Measurements from ENCODE around the gene CHCHD10.
A peak's percentile ranks its signal among the peaks of the same experiment; 100 is the strongest.

CHCHD10 gene

GRCh38 chr22:23763579-23763945, 4.2 kb downstream of the CHCHD10 start:
- H3K4me3 ChIP-seq (ENCODE audit: low read depth, low read length) = peak overlapping the region; percentile 20
- no peak for DNase-seq (ENCODE audit: low read depth)
- no peak for TF ChIP-seq CTCF (IDR thresholded peaks at IDR 0.05; ENCODE audit: low read depth, low read length, missing control alignments)

- DNase-seq (ENCODE audit: low read depth) = no peak
- peak within 1 kb of the TSS; percentile 20 for H3K4me3 ChIP-seq (ENCODE audit: low read depth, low read length)
- TF ChIP-seq CTCF (IDR thresholded peaks at IDR 0.05; ENCODE audit: low read depth, low read length, missing control alignments) = no peak
These were observed 4.8 kb downstream of the CHCHD10 start, which contains the start of gene C22orf15 for GRCh38 chr22:23762842-23763578. Gene C22orf15 (plus strand): TSS chr22:23762990. CDS start chr22:23763307, 317 bp downstream.

- H3K4me3 ChIP-seq (ENCODE audit: low read depth, low read length) = no peak overlapping the region
- TF ChIP-seq CTCF (IDR thresholded peaks at IDR 0.05; ENCODE audit: low read depth, low read length, missing control alignments) = no peak
- no peak for DNase-seq (ENCODE audit: low read depth)
These were observed 7.7 kb downstream of the CHCHD10 start for GRCh38 chr22:23760056-23760455.

GRCh38 chr22:23759566-23759965, 8.2 kb downstream of the CHCHD10 start:
- H3K4me3 ChIP-seq (ENCODE audit: low read depth, low read length) = no peak overlapping the region
- no peak for DNase-seq (ENCODE audit: low read depth)
- no peak for TF ChIP-seq CTCF (IDR thresholded peaks at IDR 0.05; ENCODE audit: low read depth, low read length, missing control alignments)

GRCh38 chr22:23756891-23757290, 10.9 kb downstream of the CHCHD10 start:
- no peak for DNase-seq (ENCODE audit: low read depth)

GRCh38 chr22:23755711-23756110, 12.1 kb downstream of the CHCHD10 start:
- no peak for DNase-seq (ENCODE audit: low read depth)
- no peak overlapping the region for H3K4me3 ChIP-seq (ENCODE audit: low read depth, low read length)
- no peak for TF ChIP-seq CTCF (IDR thresholded peaks at IDR 0.05; ENCODE audit: low read depth, low read length, missing control alignments)

More at GRCh38 chr22:23756891-23757290, 10.9 kb downstream of the CHCHD10 start:
- H3K4me3 ChIP-seq (ENCODE audit: low read depth, low read length) = no peak overlapping the region
- no peak for TF ChIP-seq CTCF (IDR thresholded peaks at IDR 0.05; ENCODE audit: low read depth, low read length, missing control alignments)
